NCI-H1694 (cell line): Measurements from ENCODE around the gene WBP1L.

Experiments
- DNase-seq: peaks from one replicate; lab custom pipeline; 2025; lab: John Stamatoyannopoulos, UW

Gene WBP1L

DNA sequence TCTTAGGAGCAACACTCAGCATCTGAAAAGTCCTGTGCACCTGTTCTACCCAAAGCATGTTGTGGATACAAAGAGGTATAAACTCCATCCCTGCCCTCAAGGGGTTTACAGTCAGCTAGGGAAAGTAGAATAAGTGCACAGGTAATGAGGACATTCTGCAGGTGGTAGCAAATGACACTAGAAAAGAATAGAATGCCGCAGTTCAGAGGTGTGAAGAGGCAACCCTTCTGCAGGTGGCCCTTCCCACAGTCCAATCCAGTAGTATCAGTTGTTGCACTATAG is 36.7 kb downstream of the WBP1L start:
- no peak for DNase-seq

DNA sequence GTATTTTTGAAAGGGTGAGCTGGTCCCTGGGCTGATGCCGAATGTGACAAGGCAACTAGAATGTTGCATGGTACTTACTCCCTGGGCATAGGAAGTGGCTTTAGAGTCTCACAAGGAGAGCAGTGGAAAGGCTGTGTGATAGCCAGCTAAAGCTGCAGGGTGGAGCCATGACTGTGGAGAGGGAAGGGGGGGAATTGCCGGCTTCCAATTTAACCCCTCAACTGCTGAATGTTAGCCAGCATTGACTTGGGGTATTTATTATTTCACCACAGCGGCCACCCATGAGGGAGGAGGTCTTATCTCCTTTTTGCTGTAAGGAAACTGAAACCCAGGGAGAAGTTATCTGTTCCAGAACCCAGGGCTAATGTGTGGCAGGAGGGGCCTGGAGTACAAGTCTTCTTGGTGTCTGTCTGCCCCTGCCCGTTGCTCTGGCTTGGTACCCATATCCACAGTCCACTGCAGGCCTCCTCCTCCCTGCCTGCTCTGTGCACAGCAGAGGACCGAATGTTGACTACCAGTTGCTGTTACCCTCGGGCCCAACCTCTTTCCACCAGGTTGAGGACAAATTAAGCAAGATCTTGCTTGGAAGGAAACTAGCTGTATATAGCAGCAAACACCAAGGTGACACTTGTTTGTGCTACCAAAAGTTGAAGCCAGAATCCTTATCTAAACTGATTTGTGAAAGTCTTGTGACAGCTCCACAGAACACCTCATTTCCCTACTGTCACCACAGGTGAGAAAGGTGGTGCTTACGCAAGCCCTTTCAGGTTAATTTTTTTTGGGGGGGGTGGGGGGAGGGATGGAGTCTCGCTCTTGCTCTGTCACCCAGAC is 37.6 kb downstream of the WBP1L start:
- DNase-seq = no peak

- DNase-seq = no peak
Observed at GRCh38 chr10:102781921-102782557, 38.3 kb downstream of the WBP1L start.

DNA sequence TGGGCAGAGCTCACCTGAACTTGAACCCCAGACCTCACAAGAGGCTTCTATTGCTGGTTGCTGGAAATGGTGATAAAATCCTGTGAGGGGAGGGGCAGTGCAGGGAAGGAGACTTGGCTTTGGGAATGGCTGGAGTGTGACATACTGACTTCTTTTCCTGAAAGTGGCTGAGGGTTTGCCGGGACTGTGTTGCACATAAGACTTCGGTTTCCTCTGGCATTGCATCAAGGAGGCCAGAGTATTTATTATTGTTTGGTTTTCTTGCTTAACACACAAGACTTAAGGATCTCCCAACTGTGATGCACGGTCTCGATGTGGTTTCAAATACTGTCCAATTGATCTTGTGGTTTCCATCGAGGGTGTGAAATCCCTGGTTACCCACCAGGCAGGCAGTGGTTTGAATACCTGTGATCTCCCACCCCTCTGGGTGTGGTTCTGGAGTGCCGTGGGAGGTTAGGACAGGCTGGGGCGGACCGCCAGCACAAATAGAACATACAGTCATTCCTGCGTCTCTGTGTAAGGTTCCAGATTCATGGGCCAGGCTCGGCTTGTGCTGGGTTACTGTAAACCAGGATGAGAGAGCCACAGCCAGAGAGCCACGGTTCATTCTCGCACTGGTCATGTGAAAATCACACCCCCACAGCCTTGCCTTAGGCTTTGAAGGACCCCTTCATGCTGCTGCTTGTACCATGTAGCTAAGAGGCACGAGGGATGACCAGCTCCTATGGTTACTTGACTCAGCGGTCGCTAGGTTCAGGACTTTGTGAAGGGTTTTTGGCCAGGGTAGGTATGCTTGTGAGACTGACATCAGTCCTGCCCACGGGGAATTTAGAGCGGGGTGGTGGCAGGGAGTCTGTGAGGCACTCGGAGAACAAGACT is 39.2 kb downstream of the WBP1L start:
- DNase-seq = no peak

DNA sequence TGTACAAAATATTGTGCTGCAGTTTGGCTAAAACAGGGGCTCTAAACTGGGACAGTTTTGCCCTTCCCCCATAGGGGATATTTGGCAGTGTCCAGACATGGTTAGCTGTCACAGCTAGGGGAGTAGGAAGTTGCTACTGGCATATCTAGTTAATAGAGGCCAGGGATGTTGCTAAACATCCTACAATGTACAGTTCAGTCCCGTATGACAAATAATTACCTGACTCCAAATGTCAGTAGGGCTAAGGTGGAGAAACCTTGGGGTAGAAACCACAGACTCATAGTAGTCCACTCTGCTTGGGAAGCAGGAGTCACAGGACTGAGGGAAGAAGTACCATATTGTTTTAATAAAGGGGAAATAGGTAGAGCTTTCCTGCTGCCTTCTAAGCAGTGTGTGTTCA is 39.8 kb downstream of the WBP1L start:
- DNase-seq = no peak

DNA sequence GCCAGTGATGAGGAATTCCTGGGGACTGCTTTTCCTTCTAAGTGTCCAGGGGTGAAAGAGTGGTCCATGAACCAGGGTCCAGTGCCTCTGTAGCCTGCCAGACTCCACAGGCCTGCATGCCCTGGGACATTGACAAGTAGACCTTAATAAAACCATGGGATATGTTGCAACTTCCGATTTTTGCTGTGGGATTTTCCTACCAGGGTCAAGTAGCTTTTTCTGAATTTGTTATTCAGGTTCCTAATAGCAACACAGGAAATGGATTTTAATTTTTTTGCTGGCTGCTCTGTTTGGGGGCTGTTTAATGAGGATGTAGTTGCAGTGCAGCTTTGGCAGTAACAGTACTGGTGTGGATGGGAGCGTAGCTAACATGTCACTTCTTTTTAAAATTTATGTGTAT is 42.1 kb downstream of the WBP1L start:
- DNase-seq = no peak

DNA sequence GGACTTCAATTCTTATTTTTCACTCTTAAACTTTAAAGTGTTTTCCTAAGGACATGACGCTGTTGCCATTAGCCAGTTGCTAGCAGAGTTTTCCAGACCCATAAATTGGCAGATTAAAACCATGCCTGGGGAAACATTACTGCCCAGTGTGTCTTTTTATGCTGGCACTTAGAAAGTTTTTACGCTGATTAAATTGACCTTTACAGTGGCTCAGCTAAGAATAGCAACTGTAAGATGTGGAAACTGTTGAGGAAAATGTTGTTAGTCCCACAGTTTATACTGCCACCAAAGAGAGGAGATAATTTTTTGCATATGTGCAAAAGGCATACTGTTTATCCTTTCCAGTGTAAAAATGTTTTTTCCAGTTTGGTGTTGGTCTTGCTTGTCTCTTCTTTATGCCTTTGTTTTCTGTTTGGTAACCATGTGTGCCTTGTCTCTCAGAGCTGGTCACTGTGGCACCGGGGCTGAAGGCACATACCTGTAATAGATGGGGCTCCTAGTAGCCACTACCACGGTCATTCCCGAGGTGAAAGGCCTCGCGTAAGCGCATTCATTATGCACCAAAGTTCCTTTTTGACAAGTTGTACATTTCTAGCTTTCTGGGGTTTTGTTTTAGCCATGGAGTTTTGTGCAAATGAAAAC is 48.1 kb downstream of the WBP1L start:
- no peak for DNase-seq

DNA sequence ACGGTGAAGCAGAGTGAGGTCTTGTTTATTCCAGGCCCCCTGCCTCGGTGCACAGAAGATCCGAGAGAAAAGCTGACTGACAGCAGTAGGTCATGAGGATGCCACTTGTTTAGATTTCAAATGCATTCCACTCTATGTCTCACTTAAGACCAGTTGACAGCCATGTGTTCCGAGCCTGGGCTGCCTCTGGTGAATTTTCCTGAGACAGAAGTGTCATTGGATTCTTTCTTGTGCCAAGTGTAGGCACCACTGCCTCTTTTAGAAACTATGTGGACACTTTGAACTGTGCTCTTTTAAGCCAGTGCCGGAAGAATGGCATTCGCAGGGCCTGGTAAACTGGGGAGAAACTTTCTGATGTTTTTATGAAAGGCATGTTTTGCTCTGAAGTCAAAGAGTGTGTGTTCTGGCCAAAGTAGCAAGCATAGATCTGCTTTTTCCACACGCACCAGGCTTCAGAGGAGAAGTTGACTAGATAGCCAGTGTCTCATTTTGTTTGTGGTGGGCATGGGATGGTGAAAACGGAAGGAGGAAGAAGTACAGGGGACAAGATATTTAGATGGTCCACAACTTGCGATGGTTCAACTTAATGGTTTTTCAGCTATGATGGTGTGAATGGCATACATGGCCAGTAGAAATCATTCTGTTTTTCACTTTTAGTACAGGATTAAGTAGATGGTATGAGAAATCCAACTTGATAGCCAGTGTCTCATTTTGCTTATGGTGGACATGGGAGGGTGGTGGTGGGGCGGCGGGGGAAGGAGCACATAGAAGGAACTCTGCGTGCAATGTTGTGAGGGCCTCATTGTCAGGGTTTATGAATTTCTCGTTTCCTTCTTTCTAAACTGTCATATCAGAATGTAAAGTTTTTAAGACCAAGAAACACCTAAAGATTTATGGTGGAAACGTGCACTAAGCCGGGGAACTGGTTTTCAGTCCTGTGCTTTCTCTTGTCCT is 52.0 kb downstream of the WBP1L start:
- no peak for DNase-seq

- no peak for DNase-seq
Observed at GRCh38 chr10:102796407-102797176, 52.8 kb downstream of the WBP1L start.

GRCh38 chr10:102799691-102800471 is 56.1 kb downstream of the WBP1L start:
- DNase-seq = no peak

DNA sequence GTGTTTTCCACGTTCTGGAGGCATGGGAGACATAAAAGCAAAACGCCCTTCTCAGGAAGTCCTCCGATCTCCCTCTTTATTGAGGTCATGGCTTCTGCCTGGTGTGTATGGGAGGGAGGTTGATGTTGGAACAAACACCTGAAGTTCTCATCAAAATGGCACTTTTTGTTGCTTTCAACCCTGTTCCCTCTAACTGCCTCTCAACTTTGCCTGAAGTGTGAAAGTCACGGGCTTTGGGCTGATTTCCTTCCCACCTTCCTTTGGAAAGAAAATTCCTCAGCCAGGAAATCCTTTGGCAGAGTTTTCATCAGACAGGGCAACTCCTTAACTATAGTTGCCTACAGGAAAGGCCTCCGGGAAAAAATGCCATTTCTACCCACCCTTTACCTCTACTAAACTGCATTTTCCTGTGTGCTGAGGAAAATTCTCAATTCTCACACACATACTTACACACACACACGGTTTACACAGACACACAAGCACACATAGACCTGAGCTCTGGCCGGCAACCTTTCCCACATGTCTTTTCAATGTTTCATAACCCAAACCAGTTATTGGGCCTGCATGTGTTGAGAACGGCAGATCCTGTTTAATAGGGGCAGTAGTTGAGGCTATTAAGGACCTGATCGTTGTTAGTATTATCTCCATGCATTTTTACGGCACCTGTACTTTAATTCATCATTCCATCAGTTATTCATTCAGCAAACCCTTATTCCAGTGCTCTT is 57.0 kb downstream of the WBP1L start:
- no peak for DNase-seq

GRCh38 chr10:102801496-102801895 is 57.7 kb downstream of the WBP1L start:
- DNase-seq = no peak

GRCh38 chr10:102801978-102802377 is 58.2 kb downstream of the WBP1L start:
- no peak for DNase-seq

DNA sequence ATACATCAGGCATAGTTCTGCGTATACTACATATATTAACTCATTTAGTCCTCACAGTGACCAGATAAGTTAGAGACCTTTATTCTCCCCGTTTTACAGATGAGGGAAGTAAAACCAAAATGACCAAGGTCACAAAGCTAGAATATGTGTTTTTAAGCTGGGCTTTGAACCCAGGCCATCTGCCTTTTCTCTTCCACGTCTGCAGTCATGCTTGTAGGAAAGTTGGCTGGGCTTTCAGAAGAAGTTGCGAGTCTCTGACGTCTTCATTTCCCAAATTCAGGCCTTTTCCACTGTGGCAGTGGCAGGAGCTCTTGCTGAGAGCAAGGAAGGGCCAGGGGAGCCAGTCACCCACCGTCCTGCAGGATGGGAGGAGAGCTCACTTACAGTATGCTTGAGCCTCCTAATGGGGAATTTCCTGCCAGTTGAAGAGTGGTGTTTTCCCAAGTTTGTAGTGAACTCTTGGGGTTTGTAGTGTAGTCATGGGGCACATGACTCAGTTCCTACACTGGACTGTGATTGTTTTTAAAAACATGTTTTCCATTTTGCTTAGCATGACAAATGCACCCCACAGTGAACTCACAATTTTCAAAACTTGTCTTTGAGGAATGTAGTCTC is 59.3 kb downstream of the WBP1L start:
- DNase-seq = no peak

DNA sequence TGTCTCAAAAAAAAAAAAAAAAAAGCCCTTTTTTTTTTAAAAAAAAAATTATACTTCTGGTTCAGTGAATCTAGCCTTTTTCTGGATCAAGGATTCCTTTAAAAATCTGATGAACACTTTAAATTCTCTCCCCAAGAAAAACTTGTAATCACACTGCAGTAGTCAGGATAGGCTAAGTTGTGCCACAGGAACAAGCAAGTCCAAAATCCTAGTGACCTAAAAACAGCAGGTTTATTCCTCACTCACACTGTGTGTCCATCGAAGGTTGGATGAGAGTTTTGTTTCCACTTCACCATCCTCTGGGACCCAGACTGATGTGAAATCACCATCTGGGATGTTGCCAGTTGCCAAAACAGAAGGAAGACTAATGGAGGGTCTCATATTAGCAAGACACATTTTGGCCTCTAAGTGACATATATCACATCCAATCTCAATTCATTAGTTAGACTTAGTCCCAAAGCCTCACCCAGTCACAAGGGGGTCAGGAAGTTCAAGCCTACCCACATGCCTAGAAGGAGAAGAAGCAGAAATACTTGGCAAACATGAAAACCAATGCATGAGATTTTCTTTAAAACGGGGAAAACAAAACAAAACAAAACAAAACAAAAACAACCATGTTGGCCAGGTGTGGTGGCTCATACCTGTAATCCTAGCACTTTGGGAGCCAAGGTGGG is 60.8 kb downstream of the WBP1L start:
- no peak for DNase-seq

- no peak for DNase-seq
Observed at GRCh38 chr10:102808380-102808779, 64.6 kb downstream of the WBP1L start.

GRCh38 chr10:102811346-102811745 is 67.6 kb downstream of the WBP1L start:
- no peak for DNase-seq
